Embryonic facial prominence (tissue), 1 donor: ENCODE measurements around the gene ZNF497.
"Not testable (repeated sequence)": the region's sequence is repeated elsewhere in the genome, so short reads cannot be mapped to it uniquely, and the experiment has no call there.

Experiments used
- DNase-seq: peaks from one replicate; pipeline ENCODE4 v3.0.0-alpha.2; 2016; ENCODE audit errors: extremely low spot score

Gene ZNF497

GRCh38 chr19:58348080-58348479 lies 14.5 kb downstream of the ZNF497 start:
- not testable (repeated sequence) for DNase-seq

GRCh38 chr19:58346961-58347929 lies 15.3 kb downstream of the ZNF497 start:
- DNase-seq: no peak

GRCh38 chr19:58345558-58345957 lies 17.0 kb downstream of the ZNF497 start:
- DNase-seq: no peak

- DNase-seq: no peak
Measured at GRCh38 chr19:58338825-58339558, 23.6 kb downstream of the ZNF497 start.

GRCh38 chr19:58338336-58338735 lies 24.2 kb downstream of the ZNF497 start:
- DNase-seq: no peak

- no peak for DNase-seq
Measured at GRCh38 chr19:58336820-58337219, 25.7 kb downstream of the ZNF497 start.

GRCh38 chr19:58336216-58336615 lies 26.3 kb downstream of the ZNF497 start:
- DNase-seq: no peak

GRCh38 chr19:58335630-58336029 lies 26.9 kb downstream of the ZNF497 start:
- no peak for DNase-seq

- DNase-seq: no peak
Measured at GRCh38 chr19:58334691-58335249, 27.8 kb downstream of the ZNF497 start.

- DNase-seq: no peak
Measured at GRCh38 chr19:58332697-58333096, 29.9 kb downstream of the ZNF497 start.

GRCh38 chr19:58330458-58330857 lies 32.1 kb downstream of the ZNF497 start:
- no peak for DNase-seq

- DNase-seq: no peak
Measured at GRCh38 chr19:58328999-58329398, 33.6 kb downstream of the ZNF497 start.

- peak; percentile 77 for DNase-seq
Measured at GRCh38 chr19:58326914-58327726, 35.4 kb downstream of the ZNF497 start, which contains the start of gene ZSCAN22. Gene ZSCAN22 (plus strand): TSS chr19:58326994. CDS start chr19:58334803, 7,809 bp downstream.

- no peak for DNase-seq
Measured at GRCh38 chr19:58326501-58326913, 36.0 kb downstream of the ZNF497 start.

GRCh38 chr19:58325311-58326022 lies 37.1 kb downstream of the ZNF497 start:
- no peak for DNase-seq

- no peak for DNase-seq
Measured at GRCh38 chr19:58319241-58319640, 43.3 kb downstream of the ZNF497 start.

GRCh38 chr19:58318297-58318696 lies 44.3 kb downstream of the ZNF497 start:
- DNase-seq: no peak

GRCh38 chr19:58317476-58318072 lies 45.0 kb downstream of the ZNF497 start:
- no peak for DNase-seq

GRCh38 chr19:58315580-58315979 lies 47.0 kb downstream of the ZNF497 start:
- DNase-seq: no peak

GRCh38 chr19:58311345-58311865 lies 51.1 kb downstream of the ZNF497 start:
- DNase-seq: no peak
